GM19035 (cell line): ENCODE results near the gene OR11A1.

Source experiments
- ATAC-seq: cut with Tn5 transposase; IDR thresholded peaks from one replicate; pipeline ENCODE4 v1.9.1; 2021; ENCODE audit not compliant: unreplicated experiment

Gene OR11A1

GRCh38 chr6:29456971-29457370 is at the start of gene OR11A1, which contains the start of gene OR2H1:
Gene OR11A1 (minus strand): TSS chr6:29457071. CDS start chr6:29427641, 29,430 bp downstream.
Gene OR2H1 (plus strand): TSS chr6:29457155. CDS start chr6:29461770, 4,615 bp downstream.
- no peak for ATAC-seq

- ATAC-seq, result no peak
Observed at GRCh38 chr6:29506446-29507067, 49.7 kb upstream of the OR11A1 start.

- no peak for ATAC-seq
Observed at GRCh38 chr6:29505808-29506207, 48.9 kb upstream of the OR11A1 start.

- ATAC-seq, result no peak
Observed at GRCh38 chr6:29504961-29505360, 48.1 kb upstream of the OR11A1 start.

- no peak for ATAC-seq
Observed at GRCh38 chr6:29502597-29502996, 45.7 kb upstream of the OR11A1 start.

- ATAC-seq, result no peak
Observed at GRCh38 chr6:29502181-29502580, 45.3 kb upstream of the OR11A1 start.

GRCh38 chr6:29501106-29501505 is 44.2 kb upstream of the OR11A1 start:
- ATAC-seq, result no peak

GRCh38 chr6:29500594-29500993 is 43.7 kb upstream of the OR11A1 start:
- no peak for ATAC-seq

- ATAC-seq, result no peak
Observed at GRCh38 chr6:29499704-29500103, 42.8 kb upstream of the OR11A1 start.

GRCh38 chr6:29496961-29497360 is 40.1 kb upstream of the OR11A1 start:
- ATAC-seq, result no peak

- ATAC-seq, result no peak
Observed at GRCh38 chr6:29495571-29495970, 38.7 kb upstream of the OR11A1 start.

GRCh38 chr6:29494131-29494530 is 37.3 kb upstream of the OR11A1 start:
- no peak for ATAC-seq

GRCh38 chr6:29493261-29493660 is 36.4 kb upstream of the OR11A1 start:
- ATAC-seq, result no peak

GRCh38 chr6:29491574-29491973 is 34.7 kb upstream of the OR11A1 start:
- no peak for ATAC-seq

- ATAC-seq, result no peak
Observed at GRCh38 chr6:29490552-29490951, 33.7 kb upstream of the OR11A1 start.

- no peak for ATAC-seq
Observed at GRCh38 chr6:29490055-29490454, 33.2 kb upstream of the OR11A1 start.

- ATAC-seq, result no peak
Observed at GRCh38 chr6:29489286-29489685, 32.4 kb upstream of the OR11A1 start.

- no peak for ATAC-seq
Observed at GRCh38 chr6:29488874-29489273, 32.0 kb upstream of the OR11A1 start.

- no peak for ATAC-seq
Observed at GRCh38 chr6:29487660-29488059, 30.8 kb upstream of the OR11A1 start, which contains the start of gene MAS1L. Gene MAS1L (minus strand): TSS chr6:29487956. CDS start chr6:29487902, 54 bp downstream.

GRCh38 chr6:29487131-29487530 is 30.3 kb upstream of the OR11A1 start:
- ATAC-seq, result no peak

GRCh38 chr6:29486577-29486976 is 29.7 kb upstream of the OR11A1 start:
- ATAC-seq, result no peak

GRCh38 chr6:29483735-29484134 is 26.9 kb upstream of the OR11A1 start:
- ATAC-seq, result no peak

GRCh38 chr6:29483186-29483585 is 26.3 kb upstream of the OR11A1 start:
- no peak for ATAC-seq
